Measurements from ENCODE around the gene TMCO4. TPM values are rescaled to one million over a fixed set of nuclear protein-coding genes. Genes with fewer than 3 reads are reported as not detected.

Gene TMCO4
- total RNA-seq, 1 donor from 2014 or later, result not detected

DNA sequence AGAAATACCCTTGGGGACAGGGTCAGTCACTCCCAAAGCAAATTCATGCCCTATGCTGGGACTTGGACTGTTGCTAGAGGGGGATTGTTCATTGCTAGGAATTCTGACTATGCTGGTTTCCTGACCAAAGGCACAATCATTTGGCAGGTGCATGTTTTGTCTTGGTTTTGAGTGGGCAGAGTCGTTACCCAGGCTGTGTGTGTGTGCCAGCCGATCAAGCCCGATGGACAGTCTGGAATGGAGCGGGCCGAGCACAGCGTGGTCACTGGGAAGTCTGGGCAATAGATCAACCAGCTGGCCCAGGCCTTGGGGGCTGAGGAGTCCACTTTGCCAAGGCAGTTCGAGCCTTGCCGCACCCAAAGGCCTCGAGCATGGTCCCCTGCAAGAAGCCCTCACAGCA lies 74.1 kb downstream of the TMCO4 start:
- TF ChIP-seq, protein P1, sequence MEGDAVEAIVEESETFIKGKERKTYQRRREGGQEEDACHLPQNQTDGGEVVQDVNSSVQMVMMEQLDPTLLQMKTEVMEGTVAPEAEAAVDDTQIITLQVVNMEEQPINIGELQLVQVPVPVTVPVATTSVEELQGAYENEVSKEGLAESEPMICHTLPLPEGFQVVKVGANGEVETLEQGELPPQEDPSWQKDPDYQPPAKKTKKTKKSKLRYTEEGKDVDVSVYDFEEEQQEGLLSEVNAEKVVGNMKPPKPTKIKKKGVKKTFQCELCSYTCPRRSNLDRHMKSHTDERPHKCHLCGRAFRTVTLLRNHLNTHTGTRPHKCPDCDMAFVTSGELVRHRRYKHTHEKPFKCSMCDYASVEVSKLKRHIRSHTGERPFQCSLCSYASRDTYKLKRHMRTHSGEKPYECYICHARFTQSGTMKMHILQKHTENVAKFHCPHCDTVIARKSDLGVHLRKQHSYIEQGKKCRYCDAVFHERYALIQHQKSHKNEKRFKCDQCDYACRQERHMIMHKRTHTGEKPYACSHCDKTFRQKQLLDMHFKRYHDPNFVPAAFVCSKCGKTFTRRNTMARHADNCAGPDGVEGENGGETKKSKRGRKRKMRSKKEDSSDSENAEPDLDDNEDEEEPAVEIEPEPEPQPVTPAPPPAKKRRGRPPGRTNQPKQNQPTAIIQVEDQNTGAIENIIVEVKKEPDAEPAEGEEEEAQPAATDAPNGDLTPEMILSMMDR (IDR thresholded peaks at IDR 0.05; ENCODE audit: partially characterized antibody, unreplicated experiment), result no peak
- peaks cover 7% of the 10 kb centered on the region for H3K9me3 Mint-ChIP-seq (ENCODE audit: unreplicated experiment)
- no peaks in the 10 kb centered on the region for H3K36me3 Mint-ChIP-seq (ENCODE audit: unreplicated experiment)
- peaks cover 21% of the 10 kb centered on the region for H3K4me1 Mint-ChIP-seq (ENCODE audit: low read depth, unreplicated experiment)
- peaks cover 2% of the 10 kb centered on the region for H3K27me3 Mint-ChIP-seq (ENCODE audit: unreplicated experiment)
- DNase-seq, result no peak
- no peak overlapping the region for H3K27ac Mint-ChIP-seq (ENCODE audit: unreplicated experiment)
- no peak overlapping the region for H3K4me3 Mint-ChIP-seq (ENCODE audit: unreplicated experiment)

DNA sequence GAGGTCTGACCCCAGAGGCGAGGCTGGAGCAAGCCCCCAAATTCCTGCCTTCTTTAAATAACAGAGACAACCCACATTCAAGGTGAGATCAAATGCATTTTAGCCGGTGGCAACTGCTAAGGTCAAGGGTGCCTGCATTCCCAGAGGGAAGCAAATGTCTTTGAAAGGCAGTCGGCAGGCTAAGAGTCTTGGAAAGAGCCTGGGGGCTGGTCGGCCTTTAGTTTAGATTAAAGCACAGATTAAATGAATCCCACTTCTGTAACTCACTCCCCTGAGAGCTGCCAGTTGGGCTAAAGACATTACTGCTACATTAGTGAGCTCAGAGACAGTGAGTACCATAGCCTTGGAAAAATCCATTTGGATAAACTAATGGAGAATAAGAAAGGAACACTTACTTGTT lies 75.8 kb downstream of the TMCO4 start:
- Mint-ChIP-seq H3K4me3 (ENCODE audit: unreplicated experiment) (no peak overlapping the region), H3K4me1 (ENCODE audit: low read depth, unreplicated experiment) (peaks cover 18% of the 10 kb centered on the region), H3K36me3 (ENCODE audit: unreplicated experiment) (no peaks in the 10 kb centered on the region), H3K9me3 (ENCODE audit: unreplicated experiment) (peaks cover 6% of the 10 kb centered on the region), H3K27ac (ENCODE audit: unreplicated experiment) (no peak overlapping the region), H3K27me3 (ENCODE audit: unreplicated experiment) (peaks cover 2% of the 10 kb centered on the region)
- peak; percentile 57 for DNase-seq
- TF ChIP-seq, protein P1 (IDR thresholded peaks at IDR 0.05; ENCODE audit: partially characterized antibody, unreplicated experiment), result no peak

DNA sequence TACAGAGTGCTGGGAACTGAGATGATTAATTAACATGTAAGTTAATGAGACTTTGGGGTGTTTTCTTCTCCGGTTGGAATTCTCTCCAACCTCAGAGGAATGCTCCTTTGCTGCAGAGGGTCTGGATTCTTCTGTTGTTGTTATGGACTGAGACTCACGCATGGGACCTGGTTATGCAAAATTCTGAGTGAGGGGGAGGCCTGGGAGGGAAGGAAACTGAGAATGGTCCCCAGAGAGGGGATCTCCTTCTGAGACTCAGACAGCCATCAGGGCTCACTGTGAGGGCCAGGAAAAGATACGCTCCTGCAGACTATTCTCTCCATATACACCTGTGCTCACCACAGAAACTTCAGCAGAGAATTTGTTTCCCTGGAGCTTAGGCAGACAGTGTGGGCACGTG lies 78.7 kb downstream of the TMCO4 start:
- DNase-seq, result no peak
- H3K4me3 Mint-ChIP-seq (ENCODE audit: unreplicated experiment), result no peak overlapping the region
- H3K4me1 Mint-ChIP-seq (ENCODE audit: low read depth, unreplicated experiment), result peaks cover 8% of the 10 kb centered on the region
- H3K27me3 Mint-ChIP-seq (ENCODE audit: unreplicated experiment), result peaks cover 2% of the 10 kb centered on the region
- TF ChIP-seq, protein P1 (IDR thresholded peaks at IDR 0.05; ENCODE audit: partially characterized antibody, unreplicated experiment), result no peak
- peaks cover 3% of the 10 kb centered on the region for H3K9me3 Mint-ChIP-seq (ENCODE audit: unreplicated experiment)
- no peak overlapping the region for H3K27ac Mint-ChIP-seq (ENCODE audit: unreplicated experiment)
- H3K36me3 Mint-ChIP-seq (ENCODE audit: unreplicated experiment), result no peaks in the 10 kb centered on the region

DNA sequence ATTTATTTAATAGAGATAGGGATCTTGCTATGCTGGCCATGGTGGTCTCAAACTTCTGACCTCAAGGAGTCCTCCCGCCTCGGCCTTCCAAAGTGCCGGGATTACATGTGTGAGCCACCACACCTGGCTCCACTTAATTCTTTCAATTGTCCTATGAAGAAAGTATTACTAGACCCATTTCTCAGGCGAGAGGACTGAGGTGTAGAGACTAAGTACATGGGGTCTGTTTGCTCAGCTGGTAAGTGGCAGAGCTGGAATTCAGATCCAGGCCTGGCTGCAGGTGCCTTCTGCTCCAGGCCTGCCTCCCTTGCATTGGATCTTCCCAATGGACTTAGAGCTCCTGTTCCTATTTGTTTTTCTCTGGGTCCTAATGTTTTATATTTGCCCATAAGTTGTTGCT lies 79.5 kb downstream of the TMCO4 start:
- Mint-ChIP-seq H3K9me3 (ENCODE audit: unreplicated experiment) (peaks cover 3% of the 10 kb centered on the region), H3K4me1 (ENCODE audit: low read depth, unreplicated experiment) (peaks cover 5% of the 10 kb centered on the region), H3K4me3 (ENCODE audit: unreplicated experiment) (no peak overlapping the region), H3K27ac (ENCODE audit: unreplicated experiment) (no peak overlapping the region), H3K36me3 (ENCODE audit: unreplicated experiment) (no peaks in the 10 kb centered on the region), H3K27me3 (ENCODE audit: unreplicated experiment) (no peaks in the 10 kb centered on the region)
- no peak for DNase-seq
- TF ChIP-seq, protein P1 (IDR thresholded peaks at IDR 0.05; ENCODE audit: partially characterized antibody, unreplicated experiment), result no peak

DNA sequence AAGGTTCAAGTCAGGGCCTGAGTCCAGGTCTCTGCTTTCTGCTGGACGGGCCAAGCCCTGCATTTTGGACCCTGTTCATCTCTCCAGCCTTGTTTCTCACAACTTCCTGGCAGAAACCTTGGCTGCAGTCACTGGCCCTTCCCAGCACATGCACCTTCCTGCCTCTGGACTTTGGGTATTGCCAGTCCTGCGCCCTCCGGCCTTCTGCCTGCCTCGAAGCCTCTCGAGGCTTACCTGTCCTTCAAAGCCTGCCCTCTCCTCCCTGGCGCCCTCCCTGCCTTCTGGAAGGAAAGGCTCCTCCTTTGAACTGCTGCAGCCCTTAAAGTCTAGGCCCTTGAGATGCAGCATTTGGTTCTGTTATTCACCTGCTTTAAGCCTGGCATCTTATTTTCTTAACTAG lies 82.2 kb downstream of the TMCO4 start:
- Mint-ChIP-seq H3K27me3 (ENCODE audit: unreplicated experiment) (peaks cover 4% of the 10 kb centered on the region), H3K27ac (ENCODE audit: unreplicated experiment) (no peak overlapping the region), H3K36me3 (ENCODE audit: unreplicated experiment) (no peaks in the 10 kb centered on the region), H3K9me3 (ENCODE audit: unreplicated experiment) (peaks cover 7% of the 10 kb centered on the region), H3K4me3 (ENCODE audit: unreplicated experiment) (no peak overlapping the region), H3K4me1 (ENCODE audit: low read depth, unreplicated experiment) (peaks cover 5% of the 10 kb centered on the region)
- TF ChIP-seq, protein P1 (IDR thresholded peaks at IDR 0.05; ENCODE audit: partially characterized antibody, unreplicated experiment), result no peak
- no peak for DNase-seq
